Ovary (tissue), 3 donors: ENCODE measurements around the gene ABCC1.

ENCODE experiments used
- CTCF ChIP-seq, 3 donors: fragments of 450-650 bp in 2 of 3; fragments of 200-600 bp in 1 of 3; IDR thresholded peaks; one replicate each; pipeline versions ENCODE4 v1.5.1 to v1.8.0; 2016 to 2022; ENCODE audit warnings: antibody characterized with exemption in 3 of 3, mild to moderate bottlenecking in 1 of 3
- EP300 ChIP-seq: sonication (generic); formaldehyde crosslinking; IDR thresholded peaks from one replicate; pipeline ENCODE4 v1.6.1; 2017; ENCODE audit warnings: antibody characterized with exemption
- POLR2A ChIP-seq: fragments of 450-650 bp; IDR thresholded peaks from one replicate; pipeline ENCODE4 v1.6.1; 2017; ENCODE audit warnings: antibody characterized with exemption, mild to moderate bottlenecking, moderate library complexity
- donor health status: DM: no; HTN: no; CAD: no.

- TF ChIP-seq CTCF (IDR thresholded peaks at IDR 0.05) (no peak), EP300 (no peak), POLR2A (no peak)
Observed at GRCh38 chr16:16158741-16159374, 209.4 kb downstream of the ABCC1 start.
